Gastrocnemius medialis (tissue), 4 donors: Measurements from ENCODE around the gene UMODL1. TPM values are rescaled to one million over a fixed set of nuclear protein-coding genes. Genes with fewer than 3 reads are reported as not detected.

ENCODE experiments used
- ATAC-seq, 2 donors: fragments of 150-250 bp; one replicate each; pipeline ENCODE4 v1.9.1; 2016
- DNase-seq, 2 donors: peaks; one replicate each; pipeline ENCODE4 v3.0.0-alpha.2; 2019
- H3K27ac ChIP-seq, 4 donors: fragments of 200-600 bp; sonication (generic); 1 replicate in 1 of 4; 2 replicates in 3 of 4; pipeline ENCODE4 v1.5.1; 2016 to 2018; ENCODE audit warnings: mild to moderate bottlenecking in 2 of 4, moderate library complexity in 1 of 4
- H3K27me3 ChIP-seq, 3 donors: fragments of 200-600 bp; sonication (generic) in 2 of 3; 1 replicate in 1 of 3; 2 replicates in 2 of 3; pipeline versions ENCODE4 v1.5.1 to v1.6.0; 2016 to 2019; ENCODE audit warnings: mild to moderate bottlenecking in 1 of 3, moderate library complexity in 1 of 3
- H3K36me3 ChIP-seq, 2 donors: fragments of 200-600 bp; sonication (generic) in 1 of 2; one replicate each; pipeline ENCODE4 v1.5.1; 2017 to 2018
- H3K4me1 ChIP-seq, 2 donors: fragments of 200-600 bp; sonication (generic) in 1 of 2; one replicate each; pipeline ENCODE4 v1.5.1; 2016 to 2017; ENCODE audit warnings: mild to moderate bottlenecking in 2 of 2
- H3K4me3 ChIP-seq, 4 donors: fragments of 200-600 bp; sonication (generic) in 3 of 4; 1 replicate in 1 of 4; 2 replicates in 3 of 4; pipeline ENCODE4 v1.5.1; 2016 to 2019; ENCODE audit warnings: mild to moderate bottlenecking in 2 of 4
- H3K9me3 ChIP-seq, 3 donors: fragments of 200-600 bp; sonication (generic) in 2 of 3; 1 replicate in 1 of 3; 2 replicates in 2 of 3; pipeline ENCODE4 v1.5.1; 2016 to 2019
- POLR2A ChIP-seq, 2 donors: fragments of 450-650 bp; IDR thresholded peaks; one replicate each; pipeline ENCODE4 v1.6.1; 2017; ENCODE audit warnings: antibody characterized with exemption in 2 of 2, mild to moderate bottlenecking in 2 of 2, moderate library complexity in 2 of 2
- in situ Hi-C, 4 donors: fragments of 200-750 bp; cut with MboI; loops; one replicate each; pipeline versions ENCODE4 v1.15.0 to v1.8.0; 2017; ENCODE audit warnings: low sequenced_read_pairs in 4 of 4
- intact Hi-C: fragments of 100-400 bp; cut with DNase I; formaldehyde crosslinking; loops from one replicate; pipeline ENCODE4 v1.15.1; 2023; ENCODE audit warnings: low total_unique reads
- total RNA-seq, 4 donors: library from RNA; depleted of rRNA; stranded (reverse); fragments of >200 nt; gene quantifications; one replicate each; pipeline versions ENCODE4 v1.1.0 to v1.2.3, GENCODE V29; 2016
- TF ChIP-seq, protein P1 (sequence below), 5 experiments: fragments of 450-650 bp in 3 of 5; fragments of 200-600 bp in 2 of 5; sonication (generic) in 2 of 5; IDR thresholded peaks in 4 of 5; conservative IDR thresholded peaks in 1 of 5; 1 replicate in 4 of 5; 2 replicates in 1 of 5; pipeline ENCODE4 v1.5.1; 2016 to 2019; ENCODE audit warnings: antibody characterized with exemption in 5 of 5, mild to moderate bottlenecking in 3 of 5, moderate library complexity in 3 of 5

UMODL1 gene
- total RNA-seq, 4 donors from 2014 or later = 0.13 TPM; not detected in 3

DNA sequence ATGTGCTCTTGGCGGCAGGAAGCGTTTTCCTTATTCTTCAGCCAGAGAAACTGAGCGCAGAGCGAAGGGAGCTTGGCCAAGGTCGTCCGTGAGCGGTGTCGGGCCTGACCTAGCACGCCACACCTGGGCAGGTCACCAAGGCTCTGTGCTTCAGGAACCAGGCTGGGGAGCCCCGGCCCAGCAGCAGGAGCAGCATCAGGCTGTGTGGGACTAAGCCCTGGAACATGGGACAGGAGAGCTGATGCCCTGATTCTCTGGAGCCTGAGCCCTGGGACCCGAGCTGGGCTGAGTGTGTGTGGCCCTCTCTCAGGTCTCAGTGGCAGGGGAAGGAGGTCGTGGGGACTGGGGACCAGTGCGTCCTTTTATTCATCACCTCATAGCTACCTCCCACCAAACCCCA, 82.6 kb downstream of the UMODL1 start:
- no peak for DNase-seq
- ATAC-seq = no peak
- H3K4me3 ChIP-seq = no peak overlapping the region
- in situ Hi-C loops = loop anchor here in 2 of 4 donors (10.0 kb wide), 2 partner anchors 101 to 301 kb away; no protein-coding TSS in a partner anchor
- H3K36me3 ChIP-seq = no peaks in the 10 kb centered on the region
- TF ChIP-seq POLR2A (IDR thresholded peaks at IDR 0.05) = no peak
- TF ChIP-seq, protein P1, sequence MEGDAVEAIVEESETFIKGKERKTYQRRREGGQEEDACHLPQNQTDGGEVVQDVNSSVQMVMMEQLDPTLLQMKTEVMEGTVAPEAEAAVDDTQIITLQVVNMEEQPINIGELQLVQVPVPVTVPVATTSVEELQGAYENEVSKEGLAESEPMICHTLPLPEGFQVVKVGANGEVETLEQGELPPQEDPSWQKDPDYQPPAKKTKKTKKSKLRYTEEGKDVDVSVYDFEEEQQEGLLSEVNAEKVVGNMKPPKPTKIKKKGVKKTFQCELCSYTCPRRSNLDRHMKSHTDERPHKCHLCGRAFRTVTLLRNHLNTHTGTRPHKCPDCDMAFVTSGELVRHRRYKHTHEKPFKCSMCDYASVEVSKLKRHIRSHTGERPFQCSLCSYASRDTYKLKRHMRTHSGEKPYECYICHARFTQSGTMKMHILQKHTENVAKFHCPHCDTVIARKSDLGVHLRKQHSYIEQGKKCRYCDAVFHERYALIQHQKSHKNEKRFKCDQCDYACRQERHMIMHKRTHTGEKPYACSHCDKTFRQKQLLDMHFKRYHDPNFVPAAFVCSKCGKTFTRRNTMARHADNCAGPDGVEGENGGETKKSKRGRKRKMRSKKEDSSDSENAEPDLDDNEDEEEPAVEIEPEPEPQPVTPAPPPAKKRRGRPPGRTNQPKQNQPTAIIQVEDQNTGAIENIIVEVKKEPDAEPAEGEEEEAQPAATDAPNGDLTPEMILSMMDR (IDR thresholded peaks at IDR 0.05 in 4 of 5, conservative IDR thresholded peaks at IDR 0.05 in 1 of 5) = no peak
- H3K9me3 ChIP-seq = no peaks in the 10 kb centered on the region
- no peak overlapping the region for H3K27ac ChIP-seq
- H3K27me3 ChIP-seq = no peaks in the 10 kb centered on the region
- H3K4me1 ChIP-seq = peaks cover 0 to 5% of the 10 kb centered on the region in 2 donors
- intact Hi-C loops = no loop called here

DNA sequence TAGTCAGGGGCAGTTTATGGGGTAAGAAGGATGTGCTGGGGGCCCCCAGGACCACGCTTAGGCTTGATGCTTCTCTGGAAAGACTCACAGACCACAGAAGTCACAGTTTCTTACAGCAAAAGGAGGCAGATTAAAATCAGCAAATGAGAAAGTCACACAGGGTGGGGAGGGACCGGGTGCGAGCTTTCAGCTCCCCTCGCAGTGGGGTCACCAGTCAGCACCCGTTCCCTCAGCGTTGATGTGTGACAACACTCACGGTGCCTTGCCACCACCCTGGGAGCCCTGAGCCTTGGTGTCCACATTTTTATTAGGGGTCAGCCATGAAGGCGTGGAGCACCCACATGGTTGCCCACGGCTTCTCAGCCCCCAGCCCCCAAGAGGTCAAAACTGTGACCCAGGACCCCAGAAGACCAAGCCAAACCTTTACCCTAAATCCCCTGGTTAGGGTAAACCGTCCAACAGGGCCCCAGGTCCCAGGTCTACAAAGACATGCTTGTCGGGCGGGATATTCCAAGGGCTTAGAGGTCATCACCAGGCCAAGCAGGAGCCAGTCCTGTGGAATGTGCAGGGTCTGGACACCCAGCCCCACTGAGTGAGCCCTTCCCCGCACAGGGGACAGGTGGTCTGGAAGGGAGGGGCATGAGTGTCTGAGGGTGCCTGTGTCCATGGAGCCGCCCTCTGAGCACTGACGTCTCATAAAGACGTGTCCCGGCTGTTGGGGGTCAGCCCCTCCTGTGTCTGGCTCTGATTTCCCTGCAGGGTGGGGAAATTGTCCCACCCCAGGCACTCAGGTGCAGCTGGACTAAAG, 83.3 kb downstream of the UMODL1 start:
- peaks cover 0 to 5% of the 10 kb centered on the region in 2 donors for H3K4me1 ChIP-seq
- H3K36me3 ChIP-seq = no peaks in the 10 kb centered on the region
- DNase-seq = no peak
- intact Hi-C loops (no loop called here), in situ Hi-C loops (loop anchor here in 2 of 4 donors (10.0 kb wide), 2 partner anchors 100 to 300 kb away; no protein-coding TSS in a partner anchor)
- no peaks in the 10 kb centered on the region for H3K9me3 ChIP-seq
- no peaks in the 10 kb centered on the region for H3K27me3 ChIP-seq
- no peak for ATAC-seq
- TF ChIP-seq POLR2A (IDR thresholded peaks at IDR 0.05) = no peak
- TF ChIP-seq, protein P1 (IDR thresholded peaks at IDR 0.05 in 4 of 5, conservative IDR thresholded peaks at IDR 0.05 in 1 of 5) = no peak
- H3K4me3 ChIP-seq = no peak overlapping the region
- no peak overlapping the region for H3K27ac ChIP-seq

DNA sequence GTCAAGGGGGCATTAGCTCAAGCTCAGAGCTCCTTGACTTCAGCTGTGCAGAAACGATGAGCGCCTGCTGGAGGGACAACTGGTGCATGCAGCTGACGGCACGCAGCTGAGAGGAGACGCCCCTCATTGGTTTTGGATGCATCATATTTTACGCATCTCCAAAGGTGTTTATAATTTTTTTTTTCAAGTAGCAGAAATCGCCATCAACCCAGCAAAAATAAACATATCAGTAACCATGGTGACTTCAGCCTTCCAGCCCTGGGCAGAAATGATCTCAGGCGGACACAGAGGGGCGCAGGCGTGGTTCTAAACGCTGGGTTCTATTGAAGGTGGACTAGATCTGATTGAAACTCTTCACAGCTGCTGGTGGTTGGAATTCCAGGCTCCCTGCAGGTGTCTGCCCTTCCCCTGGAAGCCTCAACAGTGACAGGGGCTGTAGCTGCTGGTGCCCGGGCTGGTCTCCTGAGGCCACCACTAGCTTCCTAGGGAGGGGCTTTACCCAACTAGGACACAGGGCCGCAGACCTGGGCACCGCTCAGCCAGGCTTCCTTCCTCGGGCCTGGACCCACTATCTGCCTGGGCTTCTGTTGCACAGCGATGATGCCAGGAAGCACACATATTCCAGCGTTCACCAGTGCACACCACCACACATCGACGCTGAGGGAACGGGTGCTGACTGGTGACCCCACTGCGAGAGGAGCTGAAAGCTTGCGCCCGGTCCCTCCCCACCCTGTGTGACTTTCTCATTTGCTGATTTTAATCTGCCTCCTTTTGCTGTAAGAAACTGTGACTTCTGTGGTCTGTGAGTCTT, 84.1 kb downstream of the UMODL1 start:
- no peaks in the 10 kb centered on the region for H3K9me3 ChIP-seq
- in situ Hi-C loops = loop anchor here in 2 of 4 donors (10.0 kb wide), 2 partner anchors 100 to 300 kb away; no protein-coding TSS in a partner anchor
- H3K27ac ChIP-seq = no peak overlapping the region

More for the DNA sequence above, 84.1 kb downstream of the UMODL1 start:
- no peak for DNase-seq
- H3K4me1 ChIP-seq = peaks cover 0 to 5% of the 10 kb centered on the region in 2 donors
- no peak overlapping the region for H3K4me3 ChIP-seq
- intact Hi-C loops = no loop called here
- TF ChIP-seq, protein P1 (IDR thresholded peaks at IDR 0.05 in 4 of 5, conservative IDR thresholded peaks at IDR 0.05 in 1 of 5) = no peak
- no peak for TF ChIP-seq POLR2A (IDR thresholded peaks at IDR 0.05)
- no peak for ATAC-seq
- no peaks in the 10 kb centered on the region for H3K27me3 ChIP-seq
- no peaks in the 10 kb centered on the region for H3K36me3 ChIP-seq
